ENCODE measurements around the gene D2HGDH.

Gene D2HGDH

DNA sequence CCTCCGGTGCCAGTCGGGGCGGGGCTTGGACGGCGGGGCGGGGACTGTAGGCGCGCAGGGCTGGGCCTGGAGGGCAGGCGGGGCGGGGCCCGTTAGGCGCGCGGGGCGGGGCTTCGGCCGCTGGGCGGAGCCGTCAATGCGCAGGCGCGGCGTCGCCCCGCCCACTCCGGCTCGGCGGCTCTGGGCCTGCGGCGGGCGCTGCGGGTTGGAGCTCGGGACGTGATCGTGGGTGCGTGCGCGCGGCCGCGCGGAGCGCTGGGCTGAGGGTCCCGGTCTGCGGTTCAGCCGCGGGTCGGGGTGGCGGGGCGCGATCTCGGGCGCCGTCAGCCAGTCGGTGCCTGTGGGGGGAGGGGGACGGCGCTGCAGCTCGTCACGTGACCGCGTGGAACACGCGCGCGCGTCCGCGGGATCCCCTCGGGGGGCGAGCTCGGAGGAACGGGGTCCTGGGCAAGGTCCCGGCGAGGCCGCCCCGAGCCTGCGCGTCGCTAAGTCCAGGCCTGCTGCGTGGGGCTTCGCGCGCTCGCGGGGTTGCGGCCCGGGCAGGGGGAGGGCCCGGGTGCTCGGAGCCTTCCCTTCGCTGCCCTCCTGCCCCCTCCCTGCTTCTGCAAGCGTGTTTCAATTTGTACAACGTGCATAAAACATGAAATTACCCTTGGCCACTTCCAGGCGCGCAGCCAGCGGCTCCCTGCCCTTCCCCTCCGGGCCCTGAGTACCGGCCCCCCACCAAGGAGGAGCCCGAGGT is at the start of gene D2HGDH:
Gene D2HGDH (plus strand): TSS at position 164 of the 742 bp plus-strand sequence. CDS start 595 bp downstream, outside the sequence.
- DNase-seq, result peak; percentile 11

GRCh38 chr2:241686324-241686649 is 48.1 kb upstream of the D2HGDH start:
- no peak for DNase-seq

GRCh38 chr2:241686650-241687425 is 47.6 kb upstream of the D2HGDH start, which contains the start of gene DTYMK:
Gene DTYMK, minus strand, starts transcription at chr2:241686815. Its CDS starts 32 bp downstream, at chr2:241686783.
- peak; percentile 70 for DNase-seq

GRCh38 chr2:241689306-241689705 is 45.1 kb upstream of the D2HGDH start:
- no peak for DNase-seq

- no peak for DNase-seq
Measured at GRCh38 chr2:241690202-241690717, 44.2 kb upstream of the D2HGDH start.

GRCh38 chr2:241692448-241692847 is 42.0 kb upstream of the D2HGDH start:
- no peak for DNase-seq

- DNase-seq, result no peak
Measured at GRCh38 chr2:241695651-241696050, 38.8 kb upstream of the D2HGDH start.

GRCh38 chr2:241701149-241701398 is 33.4 kb upstream of the D2HGDH start:
- peak; percentile 80 for DNase-seq

DNA sequence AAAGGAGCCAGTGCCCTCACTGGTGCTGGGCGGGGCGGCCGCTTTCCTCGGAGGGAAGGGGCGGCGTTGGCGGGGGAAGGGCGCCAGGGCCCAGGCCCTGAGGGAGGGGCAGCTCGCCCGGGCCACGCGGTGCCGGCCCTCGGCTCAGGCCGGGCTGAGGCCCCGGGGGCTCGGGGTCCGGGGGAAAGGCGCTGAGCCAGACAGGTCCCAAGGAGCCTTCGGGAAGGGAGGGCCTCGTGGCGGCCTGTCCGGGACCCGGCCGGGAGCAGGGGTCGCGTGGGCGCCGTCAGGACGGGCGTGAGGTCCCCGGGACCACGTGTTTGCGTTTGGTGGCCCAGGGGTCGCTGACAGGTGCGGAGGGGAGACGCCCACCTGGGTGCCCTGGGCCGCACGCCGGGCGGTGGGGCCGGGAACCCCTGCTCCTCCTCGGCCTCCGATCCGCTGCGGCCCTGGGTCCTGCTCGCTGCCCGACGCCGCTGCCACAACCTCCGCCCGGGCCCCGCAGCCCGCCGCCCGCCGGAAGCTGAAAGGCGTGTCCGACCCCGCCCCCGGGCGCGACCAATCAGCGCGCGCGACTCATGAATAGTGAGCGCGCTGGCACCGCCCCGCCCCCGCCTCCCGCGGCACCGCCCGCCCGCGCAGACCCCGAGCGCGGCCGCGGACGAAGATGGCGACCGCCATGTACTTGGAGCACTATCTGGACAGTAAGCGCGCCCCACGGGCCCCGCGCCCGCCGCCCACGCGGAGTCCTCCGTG is 32.9 kb upstream of the D2HGDH start, which contains the start of gene ING5:
Gene ING5 (plus strand): TSS at position 641 of the 756 bp plus-strand sequence. CDS start 27 bp downstream, at position 668.
- peak; percentile 55 for DNase-seq

GRCh38 chr2:241702155-241703031 is 32.0 kb upstream of the D2HGDH start:
- peak; percentile 47 for DNase-seq

DNA sequence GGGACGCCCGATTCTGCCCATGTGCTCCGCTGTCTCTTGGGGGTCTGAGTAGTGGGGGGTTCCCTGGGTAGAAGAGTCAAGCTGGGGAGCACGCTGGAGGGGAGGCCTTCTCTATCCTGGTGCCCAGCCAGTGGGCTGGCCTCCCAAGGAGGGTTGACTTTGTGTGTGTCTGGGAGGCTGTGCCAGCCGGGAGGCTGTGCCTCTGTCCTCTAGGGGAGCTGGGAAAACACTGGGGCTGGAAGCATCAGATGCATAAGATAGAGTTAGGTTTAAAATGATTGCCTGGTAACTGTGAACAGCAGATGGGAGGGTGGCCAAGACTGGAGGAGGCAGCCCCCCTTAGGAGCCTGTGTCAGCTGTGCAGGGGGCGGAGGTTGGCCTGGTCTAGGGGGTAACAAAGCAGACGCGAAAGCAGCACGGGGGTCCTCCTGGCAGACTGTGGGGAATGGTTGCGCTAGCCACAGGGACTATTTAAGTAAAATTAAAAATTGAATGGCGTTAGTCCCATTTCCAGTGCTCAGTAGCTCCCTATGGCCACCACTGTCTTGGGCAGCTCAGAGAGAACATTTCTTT is 31.3 kb upstream of the D2HGDH start:
- DNase-seq, result no peak

DNA sequence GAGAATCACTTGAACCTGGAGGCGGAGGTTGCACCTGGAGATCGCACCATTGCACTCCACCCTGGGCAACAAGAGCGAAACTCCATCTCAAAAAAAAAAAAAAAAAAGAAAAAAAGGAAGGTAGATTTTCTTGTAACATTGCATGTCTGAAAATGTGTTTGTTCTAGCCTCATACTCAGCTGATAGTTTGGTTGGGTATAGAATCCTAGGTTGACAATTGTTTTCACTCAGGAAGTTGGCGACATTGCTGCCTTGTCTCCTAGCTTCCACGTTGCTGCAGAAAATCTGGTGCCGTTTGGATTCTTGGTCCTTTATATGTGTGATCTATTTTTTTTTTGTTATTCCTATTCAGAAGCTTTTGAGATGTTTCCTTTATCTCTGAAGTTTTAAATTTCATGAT is 27.9 kb upstream of the D2HGDH start:
- DNase-seq, result no peak

GRCh38 chr2:241708879-241709278 is 25.6 kb upstream of the D2HGDH start:
- DNase-seq, result no peak

DNA sequence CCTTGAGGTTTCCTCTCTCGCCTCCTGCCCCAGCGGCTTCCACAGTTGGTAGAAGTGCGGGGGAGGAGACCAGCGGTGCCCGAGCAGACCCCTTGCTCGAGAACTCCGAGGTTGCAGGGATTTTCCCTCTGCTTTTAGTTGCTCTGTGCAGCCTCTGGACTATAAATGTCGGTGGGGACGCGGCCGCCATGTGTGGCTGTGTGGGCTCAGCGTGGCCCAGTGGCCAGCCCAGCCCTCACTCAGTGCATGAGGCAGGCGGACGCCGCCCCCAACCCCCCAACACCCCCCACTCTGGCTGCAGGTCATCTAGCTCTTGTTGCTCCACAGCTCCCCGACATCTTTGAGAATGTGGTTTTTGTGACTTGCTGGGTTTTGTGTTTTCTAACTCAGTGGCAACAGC is 15.3 kb upstream of the D2HGDH start:
- DNase-seq, result no peak

DNA sequence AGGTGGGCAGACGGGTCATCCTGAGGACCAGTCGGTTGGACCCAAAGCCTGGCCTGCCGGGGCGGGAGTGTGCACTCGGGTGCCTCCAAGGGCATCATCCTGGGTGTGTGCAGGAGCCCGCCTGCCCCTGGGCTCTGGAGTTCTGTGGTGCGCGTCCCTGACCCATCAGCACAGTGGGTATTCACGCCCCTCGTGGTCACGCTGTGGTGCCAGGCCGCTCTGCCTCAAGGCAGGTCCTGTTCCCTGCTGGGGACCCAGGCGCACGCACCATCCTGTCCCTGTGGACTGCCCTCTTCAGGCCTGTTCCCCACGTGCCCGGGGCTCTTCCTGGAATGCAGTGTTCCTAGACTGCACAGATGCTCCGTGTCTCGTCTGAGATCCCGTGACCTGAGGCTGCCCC is 14.3 kb upstream of the D2HGDH start:
- no peak for DNase-seq

GRCh38 chr2:241720560-241720959 is 13.9 kb upstream of the D2HGDH start:
- DNase-seq, result no peak

DNA sequence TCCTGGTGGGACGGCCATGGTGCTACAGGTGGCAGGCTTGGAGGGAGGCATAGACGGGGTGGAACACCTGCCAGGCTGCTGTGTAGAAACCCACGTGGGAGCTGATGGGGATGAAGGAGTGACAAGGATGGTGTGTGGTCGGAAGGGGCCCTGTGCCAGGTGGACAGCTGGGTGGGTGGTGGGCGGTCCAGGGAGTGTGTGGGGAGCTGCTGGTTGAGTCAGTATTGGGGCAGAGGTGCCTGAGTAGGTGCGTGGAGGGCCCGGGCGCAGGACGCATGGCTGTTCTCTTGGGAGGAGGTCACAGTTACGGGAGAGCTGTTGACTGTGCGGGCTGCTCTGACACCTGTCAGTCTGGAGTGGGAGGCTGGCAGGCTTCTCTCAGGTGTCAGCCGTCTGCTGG is 12.6 kb upstream of the D2HGDH start:
- DNase-seq, result no peak

GRCh38 chr2:241722896-241723454 is 11.5 kb upstream of the D2HGDH start:
- no peak for DNase-seq

- DNase-seq, result no peak
Measured at GRCh38 chr2:241724259-241724974, 10.0 kb upstream of the D2HGDH start.

DNA sequence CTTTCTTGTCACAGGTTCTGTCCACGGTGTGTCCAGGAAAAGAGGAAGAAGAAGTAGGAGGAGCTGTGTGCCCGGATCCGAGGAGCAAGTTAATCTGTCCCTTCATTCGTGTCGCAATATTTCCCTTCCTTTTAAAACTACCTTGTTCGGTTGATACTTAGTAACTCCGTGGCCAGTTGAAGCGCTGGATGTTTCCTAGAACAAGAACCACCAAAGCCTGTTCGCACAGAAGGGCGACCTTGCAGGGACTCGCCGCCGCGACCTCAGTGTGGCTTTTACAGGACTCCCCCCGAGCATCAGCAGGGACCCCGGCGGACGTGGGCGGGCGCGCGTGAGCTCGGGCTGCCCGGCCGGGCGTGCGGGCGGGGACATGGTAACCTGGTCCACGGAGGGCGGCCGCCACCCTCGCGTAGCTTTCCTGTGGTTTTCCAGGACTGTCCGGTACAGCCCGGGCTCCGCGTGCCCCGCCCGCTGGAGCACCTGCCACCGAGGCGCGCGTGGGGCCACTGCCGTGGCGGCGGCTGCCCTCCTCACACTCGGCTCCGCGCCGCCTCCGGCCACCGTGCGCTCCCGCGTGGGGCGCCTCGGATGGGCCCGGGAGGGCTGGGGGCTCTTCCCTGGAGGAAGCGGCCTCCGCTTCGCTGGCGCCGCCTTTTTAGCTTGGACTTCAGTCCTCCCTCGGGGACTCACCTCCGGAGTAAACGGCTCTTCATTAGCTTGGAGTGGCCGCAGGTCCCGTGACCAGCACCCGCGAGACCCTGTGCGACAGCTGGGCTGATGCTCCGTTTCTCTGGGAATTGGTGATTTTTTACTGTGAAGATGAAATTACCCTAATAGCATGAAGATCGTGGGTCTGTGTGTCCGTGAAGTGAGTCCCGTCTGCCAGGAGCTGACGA is 9.2 kb upstream of the D2HGDH start:
- no peak for DNase-seq

Data from SHP77 treated with DMSO at 0.1 percent for 48 hours (cell line).